IMR-90 (cell line): Measurements from ENCODE around the gene LAMA2. TPM values are rescaled to one million over a fixed set of nuclear protein-coding genes. Genes with fewer than 3 reads are reported as not detected.

ENCODE experiments used
- ATAC-seq: fragments of 200-7000 bp; cut with Tn5 transposase; 2 replicates; pipeline ENCODE4 v1.9.1; 2020; ENCODE audit warnings: low read depth, mild to moderate bottlenecking, moderate library complexity
- BruUV-seq: library from RNA; stranded (reverse); fragments of 400-500 nt; replicated peaks from 2 replicates; lab custom pipeline; 2021; lab: Mats Ljungman, UMichigan
- CTCF ChIA-PET: fragments of 300-600 bp; formaldehyde crosslinking; extraction: SDS; loops from one replicate; lab custom pipeline; 2021; ENCODE audit warnings: antibody characterized with exemption; lab: Yijun Ruan, JAX
- POLR2A ChIA-PET: fragments of 300-600 bp; sonication (Branson Sonifier 250); formaldehyde crosslinking; loops from one replicate; lab custom pipeline; 2022; ENCODE audit warnings: antibody characterized with exemption; ENCODE audit not compliant: unreplicated experiment; lab: Charles Lee
- DNase-seq: peaks from one replicate; pipeline ENCODE4 v3.0.0; 2013
- H2AFZ ChIP-seq: replicated peaks from 2 replicates; pipeline ENCODE3; 2013; ENCODE audit warnings: low read length, mild to moderate bottlenecking; ENCODE audit not compliant: poor library complexity
- H2AK5ac ChIP-seq: 2 replicates; pipeline ENCODE4 v1.6.1; 2013; ENCODE audit warnings: low read depth, low read length, inconsistent platforms
- H2AK9ac ChIP-seq: replicated peaks from 2 replicates; pipeline ENCODE3; 2013; ENCODE audit warnings: mild to moderate bottlenecking, low read depth, low read length, moderate library complexity; ENCODE audit not compliant: poor library complexity
- H2BK120ac ChIP-seq: 2 replicates; pipeline ENCODE4 v1.6.1; 2013; ENCODE audit warnings: low read depth, low read length, inconsistent platforms
- H2BK15ac ChIP-seq: 3 replicates; pipeline ENCODE4 v1.6.1; 2013; ENCODE audit warnings: low read depth, low read length, inconsistent platforms
- H2BK20ac ChIP-seq: 2 replicates; pipeline ENCODE4 v1.6.1; 2013; ENCODE audit warnings: low read depth, mild to moderate bottlenecking, inconsistent platforms, low read length, moderate library complexity
- H2BK5ac ChIP-seq: 2 replicates; pipeline ENCODE4 v1.6.1; 2013; ENCODE audit warnings: mild to moderate bottlenecking, low read depth, low read length, inconsistent platforms; ENCODE audit not compliant: poor library complexity, severe bottlenecking
- H3K14ac ChIP-seq: replicated peaks from 2 replicates; pipeline ENCODE4 v1.6.1; 2013; ENCODE audit warnings: low read depth, low read length, inconsistent platforms
- H3K18ac ChIP-seq: 2 replicates; pipeline ENCODE4 v1.6.1; 2013; ENCODE audit warnings: low read depth, low read length, control low read depth
- H3K23ac ChIP-seq: 2 replicates; pipeline ENCODE4 v1.6.1; 2013; ENCODE audit warnings: low read depth, low read length, inconsistent platforms
- H3K27ac ChIP-seq: 2 replicates; pipeline ENCODE4 v1.5.1; 2013; ENCODE audit warnings: mild to moderate bottlenecking, control low read depth, low read length; ENCODE audit not compliant: insufficient read depth
- H3K27me3 ChIP-seq: 2 replicates; pipeline ENCODE4 v1.6.1; 2013; ENCODE audit warnings: low read length; ENCODE audit not compliant: control insufficient read depth, insufficient read depth
- H3K36me3 ChIP-seq: 2 replicates; pipeline ENCODE4 v1.6.1; 2013; ENCODE audit warnings: low read length, mixed read lengths; ENCODE audit not compliant: control insufficient read depth, insufficient read depth
- H3K4ac ChIP-seq: 2 replicates; pipeline ENCODE4 v1.6.1; 2013; ENCODE audit warnings: low read depth, low read length, inconsistent platforms
- H3K4me1 ChIP-seq: 2 replicates; pipeline ENCODE4 v1.6.1; 2013; ENCODE audit warnings: low read length, mixed read lengths; ENCODE audit not compliant: control insufficient read depth, insufficient read depth
- H3K4me2 ChIP-seq: 2 replicates; pipeline ENCODE4 v1.6.1; 2013; ENCODE audit warnings: low read depth, mild to moderate bottlenecking, control low read depth, low read length, moderate library complexity
- H3K4me3 ChIP-seq: 2 replicates; pipeline ENCODE4 v1.5.1; 2013; ENCODE audit warnings: low read depth, mild to moderate bottlenecking, control low read depth, low read length, moderate library complexity; ENCODE audit not compliant: insufficient read depth
- H3K56ac ChIP-seq: 2 replicates; pipeline ENCODE4 v1.6.1; 2013; ENCODE audit warnings: low read length, inconsistent platforms; ENCODE audit not compliant: insufficient read depth; ENCODE audit errors: extremely low read depth
- H3K79me1 ChIP-seq, 2 experiments: 2 replicates each; pipeline ENCODE4 v1.6.1; 2013; ENCODE audit warnings: low read length in 2 of 2, inconsistent platforms in 1 of 2, low read depth in 1 of 2
- H3K9ac ChIP-seq: 2 replicates; pipeline ENCODE4 v1.6.1; 2013; ENCODE audit warnings: low read depth, low read length, control low read depth
- H3K9me1 ChIP-seq: 2 replicates; pipeline ENCODE4 v1.6.1; 2013; ENCODE audit warnings: low read length, inconsistent platforms; ENCODE audit not compliant: insufficient read depth
- H3K9me3 ChIP-seq: 2 replicates; pipeline ENCODE4 v1.6.1; 2013; ENCODE audit warnings: low read length; ENCODE audit not compliant: control insufficient read depth, insufficient read depth
- H4K20me1 ChIP-seq: 2 replicates; pipeline ENCODE4 v1.6.1; 2013; ENCODE audit warnings: low read length, inconsistent platforms; ENCODE audit not compliant: insufficient read depth
- H4K5ac ChIP-seq: 2 replicates; pipeline ENCODE4 v1.6.1; 2013; ENCODE audit warnings: mild to moderate bottlenecking, low read depth, low read length, control low read depth
- H4K8ac ChIP-seq, 2 experiments: 2 replicates each; pipeline ENCODE4 v1.6.1; 2013; ENCODE audit warnings: low read depth in 2 of 2, low read length in 2 of 2, control low read depth in 1 of 2, inconsistent platforms in 1 of 2
- H4K91ac ChIP-seq: 2 replicates; pipeline ENCODE4 v1.6.1; 2013; ENCODE audit warnings: low read depth, low read length, inconsistent platforms; ENCODE audit not compliant: insufficient read depth
- BHLHE40 ChIP-seq: fragments of 150-350 bp; IDR thresholded peaks from 2 replicates; pipeline ENCODE4 v1.6.1; 2016; ENCODE audit warnings: mild to moderate bottlenecking, low read depth, low read length
- CEBPB ChIP-seq: IDR thresholded peaks from 2 replicates; pipeline ENCODE4 v1.6.1; 2012; ENCODE audit warnings: low read depth, low read length, improper control_type of control experiment
- CHD1 ChIP-seq: IDR thresholded peaks from 2 replicates; pipeline ENCODE4 v1.6.1; 2012; ENCODE audit warnings: low read depth, low read length, improper control_type of control experiment
- CTCF ChIP-seq: conservative IDR thresholded peaks from 2 replicates; pipeline ENCODE4 v1.5.1; 2012; ENCODE audit warnings: mild to moderate bottlenecking, low read depth, low read length, improper control_type of control experiment
- ELK1 ChIP-seq: fragments of 150-350 bp; IDR thresholded peaks from 2 replicates; pipeline ENCODE4 v1.6.1; 2016; ENCODE audit warnings: low read depth, mild to moderate bottlenecking, low read length, moderate library complexity, borderline replicate concordance
- FOS ChIP-seq: fragments of 150-350 bp; IDR thresholded peaks from 2 replicates; pipeline ENCODE4 v1.6.1; 2016; ENCODE audit warnings: low read depth, low read length
- MAFK ChIP-seq: IDR thresholded peaks from 2 replicates; pipeline ENCODE4 v1.6.1; 2012; ENCODE audit warnings: low read depth, low read length, improper control_type of control experiment
- MAZ ChIP-seq: IDR thresholded peaks from 2 replicates; pipeline ENCODE4 v1.6.1; 2012; ENCODE audit warnings: low read depth, mild to moderate bottlenecking, low read length, improper control_type of control experiment, moderate library complexity, borderline replicate concordance
- MXI1 ChIP-seq: IDR thresholded peaks from 2 replicates; pipeline ENCODE4 v1.6.1; 2012; ENCODE audit warnings: low read depth, mild to moderate bottlenecking, low read length, moderate library complexity, borderline replicate concordance
- NFE2L2 ChIP-seq: fragments of 150-350 bp; IDR thresholded peaks from 2 replicates; pipeline ENCODE4 v1.6.1; 2016; ENCODE audit warnings: low read depth, mild to moderate bottlenecking, low read length
- POLR2A ChIP-seq: IDR thresholded peaks from 2 replicates; pipeline ENCODE4 v1.6.1; 2012; ENCODE audit warnings: mild to moderate bottlenecking, low read depth, low read length
- RAD21 ChIP-seq: IDR thresholded peaks from 2 replicates; pipeline ENCODE4 v1.6.1; 2012; ENCODE audit warnings: low read length, improper control_type of control experiment
- RCOR1 ChIP-seq: IDR thresholded peaks from 2 replicates; pipeline ENCODE4 v1.6.1; 2012; ENCODE audit warnings: mild to moderate bottlenecking, low read length, improper control_type of control experiment; ENCODE audit not compliant: insufficient replicate concordance
- RFX5 ChIP-seq: IDR thresholded peaks from 2 replicates; pipeline ENCODE4 v1.8.0; 2012; ENCODE audit warnings: low read depth, mild to moderate bottlenecking, low read length, moderate library complexity
- SMC3 ChIP-seq: fragments of 150-350 bp; IDR thresholded peaks from 2 replicates; pipeline ENCODE4 v1.6.1; 2016; ENCODE audit warnings: low read depth, mild to moderate bottlenecking, antibody characterized with exemption, low read length, moderate library complexity
- WGBS, 2 experiments: methylation state at CpG; one replicate each; pipeline versions ENCODE4 v1.1.5 to v1.1.7; 2013; ENCODE audit warnings: missing lambda C conversion rate in 2 of 2; ENCODE audit not compliant: insufficient read length in 1 of 2; ENCODE audit errors: extremely low coverage in 2 of 2; 5-methylcytosine and 5-hydroxymethylcytosine counted together
- dilution Hi-C: fragments of 300-500 bp; cut with HindIII; formaldehyde crosslinking; loops from one replicate; pipeline ENCODE4 v1.14.3; 2018; ENCODE audit warnings: low sequenced_read_pairs; ENCODE audit not compliant: unreplicated experiment
- in situ Hi-C: fragments of 300-500 bp; cut with MboI; formaldehyde crosslinking; loops from 3 replicates; pipeline ENCODE4 v1.14.3; 2019; ENCODE audit warnings: low sequenced_read_pairs, inconsistent platforms, mixed read lengths
- intact Hi-C: fragments of 100-400 bp; cut with micrococcal nuclease; formaldehyde crosslinking; loops from 2 replicates; pipeline ENCODE4 v1.10.0; 2022
- polyA plus RNA-seq, 3 experiments: library from polyadenylated mRNA; depleted of rRNA; stranded (reverse); fragments of >200 nt; gene quantifications; 2 replicates each; pipeline ENCODE4 v1.2.3, GENCODE V29; 2012; ENCODE audit warnings: low replicate concordance in 1 of 3
- total RNA-seq: library from RNA; depleted of rRNA; stranded (reverse); fragments of >200 nt; gene quantifications from 2 replicates; pipeline ENCODE4 v1.2.3, GENCODE V29; 2012
- TF ChIP-seq, protein P1 (sequence below): fragments of 150-350 bp; IDR thresholded peaks from 2 replicates; pipeline ENCODE4 v1.6.1; 2017; ENCODE audit warnings: mild to moderate bottlenecking, antibody characterized with exemption, low read length, low read depth

Gene LAMA2
- total and polyA plus RNA-seq, 2 of the 4 experiments (the other 2 are of a cell fraction): 9.9 to 13.3 TPM

DNA sequence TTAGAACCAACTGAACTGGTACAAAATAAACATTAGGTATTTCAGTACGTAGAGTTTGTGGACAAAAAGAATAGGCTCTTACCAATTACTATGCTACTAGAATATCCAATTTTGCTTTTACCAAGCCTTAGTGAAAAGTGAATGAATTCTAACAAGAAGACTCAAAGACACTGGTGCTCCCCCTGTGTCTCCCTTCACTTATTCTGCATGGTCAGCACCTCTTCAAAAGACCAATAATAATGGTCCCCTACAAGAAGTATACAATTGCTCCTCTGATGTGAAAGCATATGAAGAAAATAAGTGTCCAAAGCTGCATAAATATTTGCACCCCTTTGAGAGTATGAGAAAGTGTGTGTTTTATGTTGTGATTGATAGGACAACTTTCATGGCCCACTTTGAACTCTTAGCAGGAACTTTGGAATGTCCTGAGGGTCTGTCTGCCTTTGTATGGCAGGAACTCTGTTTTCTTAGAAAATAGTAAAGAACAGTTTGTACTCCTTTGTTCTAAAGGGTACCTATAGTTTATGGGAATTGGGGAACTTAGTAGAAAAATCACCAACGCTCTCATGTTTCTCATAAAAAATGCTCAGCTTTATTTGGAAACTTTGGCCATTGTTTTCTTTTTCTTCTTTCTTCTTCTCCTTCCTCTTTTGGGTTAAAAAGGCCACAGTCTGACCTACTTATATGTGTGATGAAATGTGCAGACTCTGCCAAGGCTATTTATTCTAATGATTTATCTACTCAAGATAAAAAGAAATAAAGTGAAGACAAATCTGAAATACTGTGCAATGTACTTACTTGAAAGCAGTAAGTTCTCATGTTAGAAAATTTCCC is 352.4 kb downstream of the LAMA2 start:
- Histone ChIP-seq H2BK20ac (no peak overlapping the region), H2BK120ac (no peak overlapping the region), H2BK15ac (no peak overlapping the region), H4K91ac (no peak overlapping the region), H2AK5ac (no peak overlapping the region), H3K4ac (no peak overlapping the region), H3K4me3 (no peak overlapping the region), H3K36me3 (no peaks in the 10 kb centered on the region), H2AFZ (no peak overlapping the region), H3K27me3 (no peaks in the 10 kb centered on the region), H4K8ac (no peak overlapping the region), H4K20me1 (no peaks in the 10 kb centered on the region), H3K56ac (no peak overlapping the region), H3K9me1 (no peaks in the 10 kb centered on the region), H3K4me1 (no peaks in the 10 kb centered on the region), H3K4me2 (no peak overlapping the region), H3K27ac (no peak overlapping the region), H2BK5ac (no peak overlapping the region), H3K79me1 (no peaks in the 10 kb centered on the region), H3K23ac (no peak overlapping the region), H3K18ac (no peak overlapping the region), H3K14ac (no peak overlapping the region), H3K9me3 (no peaks in the 10 kb centered on the region), H4K5ac (no peak overlapping the region), H2AK9ac (no peak overlapping the region), H3K9ac (no peak overlapping the region)
- TF ChIP-seq SMC3 (no peak), MXI1 (no peak), RCOR1 (no peak), CTCF (no peak), RFX5 (no peak), RAD21 (no peak), MAFK (no peak), CHD1 (no peak), ELK1 (no peak), POLR2A (no peak), BHLHE40 (no peak), NFE2L2 (no peak), CEBPB (no peak), FOS (no peak), MAZ (no peak)
- TF ChIP-seq, protein P1, sequence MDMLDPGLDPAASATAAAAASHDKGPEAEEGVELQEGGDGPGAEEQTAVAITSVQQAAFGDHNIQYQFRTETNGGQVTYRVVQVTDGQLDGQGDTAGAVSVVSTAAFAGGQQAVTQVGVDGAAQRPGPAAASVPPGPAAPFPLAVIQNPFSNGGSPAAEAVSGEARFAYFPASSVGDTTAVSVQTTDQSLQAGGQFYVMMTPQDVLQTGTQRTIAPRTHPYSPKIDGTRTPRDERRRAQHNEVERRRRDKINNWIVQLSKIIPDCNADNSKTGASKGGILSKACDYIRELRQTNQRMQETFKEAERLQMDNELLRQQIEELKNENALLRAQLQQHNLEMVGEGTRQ: no peak
- ChIA-PET POLR2A (no interaction called here), CTCF (no interaction called here)
- no CpG with 5 or more reads among the region's 2 CpGs for WGBS, 2 experiments
- dilution Hi-C loops: no loop called here
- in situ Hi-C loops: no loop called here
- no peak for DNase-seq
- no peak for ATAC-seq
- no TSS peak for BruUV-seq
- intact Hi-C loops: no loop called here
